Stimulated activated memory B cell treated with anti-CD40 and anti-IgM and Interleukin-4, amounts not matched to agents 10 μg/mL and 1 μg/mL and 100 μg/mL, for 72 hours (primary cell): ENCODE results near the gene MRPL9.

Experiments used
- ATAC-seq: fragments of 150-1000 bp; cut with Tn5 transposase; 2 replicates; pipeline ENCODE4 v1.10.0; 2021
- H3K27ac Mint-ChIP-seq: one replicate; pipeline ENCODE4 v1.8.0; 2022; ENCODE audit warnings: mild to moderate bottlenecking, mixed read lengths
- H3K27me3 Mint-ChIP-seq: one replicate; pipeline ENCODE4 v1.8.0; 2022; ENCODE audit warnings: mixed read lengths
- H3K36me3 Mint-ChIP-seq: one replicate; pipeline ENCODE4 v1.8.0; 2022; ENCODE audit warnings: mixed read lengths
- H3K4me1 Mint-ChIP-seq: one replicate; pipeline ENCODE4 v1.8.0; 2022; ENCODE audit warnings: mixed read lengths
- H3K4me3 Mint-ChIP-seq: one replicate; pipeline ENCODE4 v1.8.0; 2022; ENCODE audit warnings: mild to moderate bottlenecking, moderate library complexity, mixed read lengths
- H3K9me3 Mint-ChIP-seq: one replicate; pipeline ENCODE4 v1.8.0; 2022; ENCODE audit warnings: mixed read lengths

Gene MRPL9

DNA sequence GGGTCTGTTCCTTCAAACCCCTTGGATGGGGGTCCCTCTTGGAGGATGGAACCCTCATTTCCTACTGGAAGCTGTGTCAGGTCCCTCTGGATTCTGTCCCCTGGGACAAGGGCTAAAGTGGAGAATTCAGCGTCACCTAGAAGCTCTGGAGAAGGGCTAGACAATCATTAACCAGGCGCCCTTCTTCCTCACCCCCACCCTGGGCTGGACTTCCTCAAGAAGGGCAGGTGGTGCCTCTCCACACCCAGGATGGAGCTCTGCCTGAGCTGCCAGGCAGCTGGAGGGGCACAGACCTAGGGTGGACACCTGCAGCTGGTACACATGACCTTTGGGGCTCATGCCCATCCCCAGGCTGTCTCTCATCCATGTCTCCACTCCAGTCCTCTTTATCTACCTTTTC is 50.3 kb downstream of the MRPL9 start:
- Mint-ChIP-seq H3K36me3 (no peaks in the 10 kb centered on the region), H3K27me3 (peaks cover 67% of the 10 kb centered on the region), H3K9me3 (no peaks in the 10 kb centered on the region), H3K4me3 (no peak overlapping the region), H3K4me1 (peaks cover 8% of the 10 kb centered on the region), H3K27ac (no peak overlapping the region)
- ATAC-seq, result no peak

DNA sequence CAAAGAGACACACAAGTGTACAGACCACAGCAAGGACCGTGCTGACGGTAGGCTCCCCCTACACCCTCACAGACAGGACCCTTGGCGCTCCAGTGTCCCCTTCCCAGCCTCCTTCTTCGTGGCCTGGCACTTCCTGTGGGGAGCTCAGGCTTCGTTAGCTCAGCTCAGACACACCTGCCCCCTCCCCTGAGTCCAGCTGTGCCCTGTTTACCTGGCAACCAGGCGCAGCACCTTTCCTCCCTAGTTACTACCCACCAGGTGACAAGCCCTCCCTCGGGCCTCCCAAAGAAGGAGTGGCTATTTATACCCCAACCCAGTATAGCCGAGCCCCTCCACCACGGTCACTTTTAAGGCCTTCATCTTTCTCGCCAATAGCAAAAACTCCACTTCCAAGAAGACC is 51.3 kb downstream of the MRPL9 start:
- Mint-ChIP-seq H3K27me3 (peaks cover 59% of the 10 kb centered on the region), H3K27ac (no peak overlapping the region), H3K36me3 (no peaks in the 10 kb centered on the region), H3K4me3 (no peak overlapping the region), H3K9me3 (no peaks in the 10 kb centered on the region), H3K4me1 (peaks cover 4% of the 10 kb centered on the region)
- no peak for ATAC-seq

DNA sequence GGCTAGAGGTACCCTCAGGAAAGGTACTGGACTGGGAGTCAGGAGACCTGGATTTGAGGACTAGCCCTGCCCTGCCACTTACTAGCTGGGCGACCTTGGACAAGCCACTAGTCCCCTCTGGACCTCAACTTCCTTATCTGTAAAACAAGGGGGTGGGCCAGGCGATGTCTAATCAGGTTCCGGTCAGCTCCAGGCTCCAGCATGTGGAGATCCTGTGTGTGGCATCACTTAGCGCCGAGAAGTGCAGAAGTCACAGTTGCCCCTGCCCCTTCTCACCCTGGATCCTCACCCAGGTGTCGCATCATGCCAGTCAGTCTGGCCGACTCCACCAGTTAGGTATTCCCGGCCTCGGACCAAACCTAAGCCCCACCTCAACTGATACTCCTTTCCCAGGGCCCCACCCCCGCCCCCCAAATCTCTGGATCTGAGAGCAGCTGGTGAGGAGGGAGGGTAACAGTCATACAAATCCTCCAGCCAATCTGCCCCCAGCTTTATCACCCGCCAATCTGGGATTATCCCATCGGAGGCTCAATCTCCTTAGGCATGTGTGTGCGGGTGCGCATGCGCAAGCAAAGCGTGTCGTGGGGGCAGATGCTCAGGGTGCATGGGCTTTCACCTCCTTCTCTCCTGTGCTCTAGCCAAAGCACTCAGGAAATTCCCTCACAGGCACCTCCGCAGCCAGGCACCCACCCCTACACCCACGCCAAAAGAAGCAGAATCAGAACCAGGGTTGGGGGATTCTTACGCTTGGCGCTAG is 52.1 kb downstream of the MRPL9 start:
- no peak overlapping the region for H3K27ac Mint-ChIP-seq
- ATAC-seq, result no peak
- H3K9me3 Mint-ChIP-seq, result no peaks in the 10 kb centered on the region
- no peaks in the 10 kb centered on the region for H3K36me3 Mint-ChIP-seq
- H3K27me3 Mint-ChIP-seq, result peaks cover 59% of the 10 kb centered on the region
- no peak overlapping the region for H3K4me3 Mint-ChIP-seq
- peaks cover 8% of the 10 kb centered on the region for H3K4me1 Mint-ChIP-seq

DNA sequence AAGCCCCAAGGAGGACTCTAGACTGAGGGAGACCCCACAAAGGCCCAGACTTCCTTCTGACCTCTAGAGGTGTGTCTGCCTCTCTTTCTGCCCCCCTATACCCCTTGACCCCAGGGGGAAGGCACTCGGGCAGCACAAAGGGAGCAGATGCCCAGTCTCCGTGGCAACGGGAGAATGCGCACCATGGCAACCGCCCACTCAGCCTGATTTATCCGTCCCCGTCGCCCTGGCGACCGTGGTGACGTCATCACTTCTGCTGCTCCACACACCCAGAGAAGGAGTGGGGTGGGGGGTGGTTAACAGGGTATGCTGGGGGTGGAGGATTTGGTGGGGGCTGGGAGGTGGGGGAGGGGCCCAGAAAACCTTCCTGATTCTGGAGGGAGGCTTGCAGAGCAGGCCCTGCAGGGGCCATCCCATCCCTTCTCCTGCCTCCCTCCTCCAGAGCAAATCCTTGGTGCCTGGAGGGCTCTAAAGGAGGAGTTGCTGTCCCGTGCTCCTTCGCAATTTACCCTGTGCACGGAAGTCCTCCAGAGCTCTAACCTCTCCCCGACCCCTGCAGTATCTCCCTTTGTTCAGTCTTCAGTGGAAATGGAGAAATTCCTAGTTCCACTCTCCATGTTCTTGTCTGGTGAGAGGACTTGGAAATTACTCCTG is 53.0 kb downstream of the MRPL9 start:
- Mint-ChIP-seq H3K9me3 (no peaks in the 10 kb centered on the region), H3K27me3 (peaks cover 56% of the 10 kb centered on the region), H3K36me3 (no peaks in the 10 kb centered on the region), H3K27ac (no peak overlapping the region), H3K4me1 (peaks cover 13% of the 10 kb centered on the region), H3K4me3 (no peak overlapping the region)
- no peak for ATAC-seq
